HG02973 (cell line): ENCODE data around the gene ZNF614.
"Not testable (repeated sequence)": the region's sequence is repeated elsewhere in the genome, so short reads cannot be mapped to it uniquely, and the experiment has no call there.

Experiments
- ATAC-seq: cut with Tn5 transposase; IDR thresholded peaks from one replicate; pipeline ENCODE4 v1.9.1; 2021; ENCODE audit warnings: moderate library complexity; ENCODE audit not compliant: unreplicated experiment

ZNF614 gene

DNA sequence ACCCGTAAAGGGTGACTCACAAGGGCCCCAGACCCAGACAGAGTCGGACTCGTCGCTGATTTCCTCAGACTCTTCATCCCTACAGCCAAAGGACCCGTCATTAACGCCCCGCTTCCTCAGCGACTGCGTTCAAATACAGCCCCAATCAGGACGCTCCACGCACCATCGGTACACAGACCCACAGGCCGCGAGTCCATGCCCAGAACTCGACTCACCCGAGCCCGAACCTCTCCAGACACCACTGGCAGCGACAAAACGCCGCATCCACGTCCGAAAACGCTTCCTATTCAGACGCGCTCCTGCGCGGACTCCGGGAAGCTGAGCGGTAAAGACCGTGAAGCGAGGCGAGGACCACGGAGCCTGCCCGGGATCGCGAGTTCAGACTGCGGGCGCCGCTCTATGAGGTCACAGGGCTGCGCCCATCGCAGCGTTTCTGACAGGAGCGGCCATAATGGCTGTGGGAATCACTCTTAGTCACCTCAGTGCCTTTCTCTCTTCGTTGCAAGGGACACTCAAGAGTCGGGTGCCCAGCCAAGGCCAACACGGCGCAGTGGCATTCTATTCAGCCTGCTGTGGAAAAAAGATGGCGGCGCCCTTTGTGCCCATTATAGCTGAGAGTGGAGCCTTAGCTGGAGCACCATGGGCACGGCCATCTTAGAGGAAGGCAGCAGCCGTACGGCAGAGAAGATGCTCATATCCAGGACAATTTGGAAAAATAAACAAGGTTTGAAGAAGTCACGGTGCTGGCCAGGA is at the start of gene ZNF614:
Gene ZNF614, minus strand, starts transcription at position 353 of the 753 bp plus-strand sequence. CDS start 2,634 bp downstream, outside the sequence.
- peak; percentile 86 for ATAC-seq

DNA sequence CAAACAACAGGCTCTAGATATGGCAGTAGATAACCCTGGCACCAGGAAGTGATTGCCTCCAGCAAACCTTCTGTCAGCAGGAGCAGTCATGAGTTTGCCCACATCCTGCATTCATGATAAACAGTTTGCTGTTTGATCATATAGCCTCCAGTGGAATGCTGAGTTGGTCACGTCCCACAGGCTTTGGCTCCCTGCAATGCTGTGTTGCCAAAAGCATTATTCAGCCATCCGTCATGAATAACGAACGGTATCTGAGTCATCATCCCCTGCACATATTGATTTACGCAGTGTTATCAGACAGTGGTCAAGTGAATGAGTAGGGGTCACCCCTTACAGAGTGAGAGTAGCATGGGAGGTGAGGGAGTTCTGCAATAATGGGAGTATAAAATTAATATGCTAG is 42.3 kb upstream of the ZNF614 start:
- no peak for ATAC-seq

DNA sequence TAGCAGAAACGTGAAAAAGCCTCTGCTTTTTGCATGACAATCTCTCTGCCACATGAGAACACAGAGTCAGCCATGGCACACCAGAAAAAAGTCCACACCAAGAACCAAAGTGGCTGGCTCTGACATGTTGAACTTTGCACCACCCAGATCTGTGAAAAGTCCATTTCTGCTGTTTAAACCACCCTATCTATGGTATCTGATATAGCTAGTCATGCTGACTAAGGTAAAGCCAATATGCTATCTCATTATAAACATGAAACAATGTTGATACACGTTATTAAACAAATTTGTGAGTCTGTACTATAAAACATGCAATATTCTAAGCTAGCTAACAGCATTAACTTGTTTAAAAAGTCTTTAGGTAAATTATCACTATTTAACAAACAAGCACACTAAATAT is 41.5 kb upstream of the ZNF614 start:
- no peak for ATAC-seq

DNA sequence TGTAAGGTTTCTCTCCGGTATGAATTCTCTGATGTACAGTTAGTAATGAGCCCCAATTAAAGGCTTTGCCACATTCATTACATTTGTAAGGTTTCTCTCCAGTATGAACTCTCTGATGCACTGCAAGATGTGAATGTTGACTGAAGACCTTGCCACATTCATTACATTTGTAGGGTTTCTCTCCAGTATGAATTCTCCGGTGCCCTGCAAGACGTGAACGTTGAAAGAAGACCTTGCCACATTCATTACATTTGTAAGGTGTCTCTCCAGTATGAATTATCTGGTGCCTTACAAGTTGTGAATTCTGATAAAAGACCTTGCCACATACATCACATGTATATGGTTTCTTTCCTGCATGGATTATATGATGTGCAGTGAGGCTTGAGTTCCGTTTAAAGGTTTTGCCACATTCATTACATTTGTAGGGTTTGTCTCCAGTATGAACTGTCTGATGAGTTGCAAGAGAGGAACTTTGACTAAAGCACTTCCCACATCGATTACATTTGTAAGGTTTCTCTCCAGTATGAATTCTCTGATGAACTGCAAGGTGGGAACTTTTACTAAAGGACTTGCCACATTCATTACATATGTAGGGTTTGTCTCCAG is 38.2 kb upstream of the ZNF614 start:
- ATAC-seq, result no peak

DNA sequence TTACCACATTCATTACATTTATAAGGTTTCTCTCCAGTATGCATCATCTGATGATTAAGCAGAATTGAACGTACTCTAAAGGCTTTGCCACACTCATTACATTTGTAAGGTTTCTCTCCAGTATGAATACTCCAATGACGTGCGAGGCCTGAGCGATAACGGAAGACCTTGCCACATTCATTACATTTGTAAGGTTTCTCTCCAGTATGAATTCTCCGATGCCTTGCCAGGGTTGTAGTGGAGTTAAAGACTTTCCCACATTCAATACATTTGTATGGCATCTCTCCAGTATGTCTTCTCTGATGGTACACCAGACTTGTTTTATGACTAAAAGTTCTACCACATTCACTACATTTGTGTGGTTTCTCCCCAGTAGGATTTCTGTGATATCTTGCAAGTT is 37.2 kb upstream of the ZNF614 start:
- no peak for ATAC-seq

DNA sequence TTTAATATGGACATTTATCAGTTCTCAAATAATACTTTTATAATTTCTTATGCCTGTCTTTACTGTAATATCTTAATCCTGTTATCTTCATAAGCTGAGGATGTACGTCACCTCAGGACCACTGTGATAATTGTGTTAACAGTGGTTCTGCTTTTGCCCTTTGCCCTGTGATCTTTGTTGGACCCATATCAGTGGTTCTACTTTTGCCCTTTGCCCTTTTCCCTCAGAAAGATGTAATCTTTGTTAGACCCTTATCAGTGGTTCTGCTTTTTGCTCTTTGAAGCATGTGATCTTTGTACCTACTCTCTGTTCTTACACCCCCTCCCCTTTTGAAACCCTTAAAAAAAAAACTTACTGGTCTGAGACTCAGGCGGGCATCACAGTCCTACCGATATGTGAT is 28.3 kb upstream of the ZNF614 start:
- ATAC-seq, result not testable (repeated sequence)

DNA sequence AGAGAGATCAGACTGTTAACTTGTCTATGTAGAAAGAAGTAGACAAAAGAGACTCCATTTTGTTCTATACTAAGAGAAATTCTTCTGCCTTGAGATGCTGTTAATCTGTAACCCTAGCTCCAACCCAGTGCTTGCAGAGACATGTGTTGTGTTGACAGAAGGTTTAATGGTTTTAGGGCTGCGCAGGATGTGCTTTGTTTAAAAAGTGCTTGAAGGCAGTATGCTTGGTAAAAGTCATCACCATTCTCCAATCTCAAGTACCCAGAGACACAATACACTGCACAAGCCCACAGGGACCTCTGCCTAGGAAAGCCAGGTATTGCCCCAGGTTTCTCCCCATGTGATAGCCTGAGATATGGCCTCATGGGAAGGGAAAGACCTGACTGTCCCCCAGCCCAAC is 23.6 kb upstream of the ZNF614 start:
- ATAC-seq, result not testable (repeated sequence)

DNA sequence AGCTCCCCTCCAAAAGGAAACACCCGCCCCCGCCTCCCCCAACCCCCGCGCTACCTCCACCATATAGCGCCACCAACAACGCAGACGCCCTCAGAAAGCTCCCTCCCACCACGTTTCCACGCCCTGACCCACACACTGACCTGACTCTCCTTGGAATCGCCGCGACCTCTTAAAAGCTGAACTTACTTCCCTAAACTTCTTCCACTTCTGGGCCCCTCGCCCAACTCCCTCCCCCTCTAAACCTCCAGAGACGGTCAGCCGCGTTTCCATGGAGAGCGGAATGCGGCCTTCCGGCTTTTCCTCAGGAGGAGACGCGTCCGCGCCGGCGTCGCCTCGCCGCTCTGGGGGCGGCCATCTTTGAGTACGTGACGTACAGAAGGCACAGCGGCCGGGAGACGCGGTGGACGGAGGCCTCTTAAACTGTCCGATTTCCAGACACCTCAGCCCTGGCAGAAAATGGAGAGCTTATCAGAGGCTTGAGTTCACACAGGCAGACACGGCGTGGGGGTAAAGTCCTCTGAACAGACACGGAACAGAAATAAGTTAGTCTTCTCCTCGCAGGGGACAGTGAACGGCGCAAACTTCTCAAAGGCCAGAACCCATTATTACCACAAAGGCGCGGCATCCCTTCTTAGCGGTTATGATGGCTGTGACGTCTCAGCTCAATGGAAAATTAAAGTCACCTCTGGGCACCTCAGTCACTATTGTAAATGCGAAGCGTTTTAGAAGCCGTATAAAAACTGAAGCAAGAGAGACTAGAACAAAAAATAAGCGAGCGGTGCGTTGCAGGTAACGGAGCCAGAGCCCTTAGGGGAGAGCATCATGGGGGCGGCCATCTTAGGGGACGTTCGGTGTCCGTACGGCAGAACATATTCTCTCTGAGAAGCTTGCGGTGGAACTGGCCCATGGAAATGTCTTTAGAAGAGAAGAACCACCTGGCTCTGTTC is 20.6 kb upstream of the ZNF614 start, which contains the start of gene ZNF432:
Gene ZNF432, minus strand, starts transcription at position 284 of the 947 bp plus-strand sequence. CDS start 1,970 bp downstream, outside the sequence.
- peak; percentile 85 for ATAC-seq

DNA sequence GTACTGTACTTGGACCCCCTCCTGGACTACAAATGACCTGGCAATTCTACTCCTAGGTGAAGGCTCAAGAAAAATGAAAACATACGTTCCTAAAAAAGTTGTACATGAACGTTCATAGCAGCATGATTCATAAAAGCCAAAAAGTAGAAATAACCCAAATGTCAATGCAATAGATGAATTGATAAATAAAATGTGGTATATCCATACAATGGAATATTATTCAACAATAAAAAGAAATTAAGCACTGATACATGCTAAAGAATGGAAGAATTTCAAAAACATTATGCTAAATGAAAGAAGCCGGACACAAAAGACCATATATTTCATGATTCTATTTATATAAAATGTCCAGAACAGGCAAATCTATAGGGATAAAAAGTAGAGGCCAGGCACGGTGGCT is 11.0 kb upstream of the ZNF614 start:
- no peak for ATAC-seq

DNA sequence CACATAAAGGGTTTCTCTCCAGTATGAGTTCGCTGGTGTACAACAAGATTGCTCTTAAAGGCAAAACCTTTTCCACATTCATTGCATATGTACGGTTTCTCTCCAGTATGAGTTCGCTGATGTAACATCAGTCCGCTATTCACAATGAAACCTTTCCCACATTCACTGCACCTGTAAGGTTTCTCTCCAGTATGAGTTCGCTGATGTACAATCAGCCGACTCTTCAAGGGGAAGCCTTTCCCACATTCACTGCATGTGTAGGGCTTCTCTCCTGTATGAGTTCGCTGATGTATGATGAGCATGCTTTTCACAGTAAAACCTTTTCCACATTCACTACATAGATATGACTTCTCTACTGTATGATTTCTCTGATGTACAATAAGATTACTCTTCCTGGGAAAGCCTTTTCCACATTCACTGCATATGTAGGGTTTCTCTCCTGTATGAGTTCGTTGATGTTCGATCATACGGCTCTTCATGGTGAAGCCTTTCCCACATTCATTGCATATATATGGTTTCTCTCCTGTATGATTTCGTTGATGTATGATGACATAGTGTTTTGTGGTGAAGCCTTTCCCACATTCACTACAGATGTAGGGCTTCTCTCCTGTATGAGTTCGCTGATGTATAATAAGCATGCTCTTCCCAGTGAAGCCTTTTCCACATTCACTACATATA is 6.0 kb upstream of the ZNF614 start:
- no peak for ATAC-seq

DNA sequence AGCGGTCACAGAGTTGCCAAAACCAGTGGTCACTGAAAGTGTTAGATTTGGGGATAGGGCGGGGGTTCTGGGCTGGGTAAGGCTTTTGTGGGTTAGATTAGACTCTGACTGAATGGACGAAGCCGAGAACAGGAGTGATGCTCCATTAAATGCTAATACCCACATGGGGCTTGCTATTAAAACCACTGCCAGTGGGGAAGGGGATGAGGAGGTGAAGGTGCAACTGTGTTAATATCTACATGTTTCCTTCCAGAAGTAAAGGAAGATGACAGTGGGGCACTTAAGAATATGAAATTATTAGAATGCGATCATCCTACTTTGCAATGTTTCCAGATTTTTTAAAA is 573 bp upstream of the ZNF614 start:
- peak; percentile 15 for ATAC-seq

DNA sequence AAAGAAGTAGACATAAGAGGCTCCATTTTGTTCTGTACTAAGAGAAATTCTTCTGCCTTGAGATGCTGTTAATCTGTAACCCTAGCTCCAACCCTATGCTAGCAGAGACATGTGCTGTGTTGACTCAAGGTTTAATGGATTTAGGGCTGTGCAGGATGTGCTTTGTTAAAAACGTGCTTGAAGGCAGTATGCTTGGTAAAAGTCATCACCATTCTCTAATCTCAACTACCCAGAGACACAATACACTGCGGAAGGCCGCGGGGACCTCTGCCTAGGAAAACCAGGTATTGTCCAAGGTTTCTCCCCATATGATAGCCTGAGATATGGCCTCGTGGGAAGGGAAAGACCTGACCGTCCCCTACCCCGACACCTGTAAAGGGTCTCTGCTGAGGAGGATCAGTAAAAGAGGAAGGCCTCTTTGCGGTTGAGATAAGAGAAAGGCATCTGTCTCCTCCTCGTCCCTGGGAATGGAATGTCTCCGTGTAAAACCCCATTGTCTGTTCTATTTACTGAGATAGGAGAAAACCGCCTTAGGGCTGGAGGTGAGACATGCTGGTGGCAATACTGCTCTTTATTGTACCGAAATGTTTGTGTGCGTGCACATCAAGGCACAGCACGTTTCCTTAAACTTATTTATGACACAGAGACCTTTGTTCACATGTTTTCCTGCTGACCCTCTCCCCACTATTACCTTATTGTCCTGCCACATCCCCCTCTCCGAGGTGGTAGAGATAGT is 1.8 kb downstream of the ZNF614 start:
- ATAC-seq, result not testable (repeated sequence)

DNA sequence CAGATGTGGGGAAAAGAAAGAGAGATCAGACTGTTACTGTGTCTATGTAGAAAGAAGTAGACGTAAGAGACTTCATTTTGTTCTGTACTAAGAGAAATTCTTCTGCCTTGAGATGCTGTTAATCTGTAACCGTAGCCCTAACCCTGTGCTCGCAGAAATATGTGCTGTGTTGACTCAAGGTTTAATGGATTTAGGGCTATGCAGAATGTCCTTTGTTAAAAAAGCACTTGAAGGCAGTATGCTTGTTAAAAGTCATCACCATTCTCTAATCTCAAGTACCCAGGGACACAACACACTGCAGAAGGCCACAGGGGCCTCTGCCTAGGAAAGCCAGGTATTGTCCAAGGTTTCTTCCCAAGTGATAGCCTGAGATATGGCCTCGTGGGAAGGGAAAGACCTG is 3.7 kb downstream of the ZNF614 start:
- not testable (repeated sequence) for ATAC-seq

DNA sequence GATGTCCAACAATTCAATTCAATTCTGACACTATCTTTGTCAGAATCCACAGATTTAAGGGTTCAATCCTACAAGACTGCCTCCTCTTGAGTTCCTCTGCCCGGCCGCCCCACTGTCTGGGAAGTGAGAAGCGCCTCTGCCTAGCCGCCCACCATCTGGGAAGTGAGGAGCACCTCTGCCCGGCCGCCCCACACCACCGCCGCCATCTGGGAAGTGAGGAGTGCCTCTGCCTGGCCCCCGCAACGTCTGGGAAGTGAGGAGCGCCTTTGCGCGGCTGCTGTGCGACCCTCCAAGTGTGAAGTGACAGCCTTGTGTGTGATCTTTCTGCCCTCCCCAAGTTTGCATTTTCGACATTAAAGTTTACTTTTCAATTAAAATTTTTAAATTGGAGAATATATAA is 6.0 kb downstream of the ZNF614 start:
- ATAC-seq, result no peak

DNA sequence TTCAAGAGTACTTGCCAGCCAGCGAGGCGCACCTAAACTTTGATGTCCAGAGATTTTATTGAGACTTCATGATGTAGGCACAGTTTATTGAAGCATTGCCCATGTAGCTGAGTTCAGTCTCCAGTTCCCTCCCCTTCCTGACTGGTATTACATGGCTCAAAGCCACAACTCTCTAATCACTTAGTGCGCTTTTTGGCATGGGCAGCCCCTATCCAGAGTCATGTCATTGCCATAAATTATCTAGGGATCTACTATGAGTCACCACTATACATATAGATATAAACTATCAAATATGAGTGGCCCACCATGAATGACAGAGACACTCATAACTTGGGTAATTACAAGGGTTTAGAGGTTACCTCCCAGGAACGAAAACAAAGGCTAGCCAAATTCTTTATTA is 7.7 kb downstream of the ZNF614 start:
- no peak for ATAC-seq

DNA sequence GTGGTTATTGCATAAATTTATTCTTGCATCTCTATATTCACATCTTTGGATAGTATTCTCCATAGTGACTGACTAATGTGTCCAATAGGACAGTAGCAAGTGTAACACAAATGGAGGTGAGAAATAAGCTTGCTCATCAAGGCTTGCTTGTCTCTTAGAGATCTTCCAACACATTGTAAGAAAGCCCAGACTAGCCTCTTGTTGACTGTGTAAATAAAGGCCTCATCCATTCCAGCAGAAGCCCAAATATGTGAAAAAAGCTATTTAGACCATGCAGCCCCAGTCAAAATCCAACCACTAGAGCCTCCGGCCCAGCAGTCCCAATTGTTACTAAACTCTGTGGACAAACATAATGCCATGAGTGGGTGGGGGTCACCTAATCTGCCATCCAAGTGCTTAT is 17.5 kb downstream of the ZNF614 start:
- ATAC-seq, result no peak

DNA sequence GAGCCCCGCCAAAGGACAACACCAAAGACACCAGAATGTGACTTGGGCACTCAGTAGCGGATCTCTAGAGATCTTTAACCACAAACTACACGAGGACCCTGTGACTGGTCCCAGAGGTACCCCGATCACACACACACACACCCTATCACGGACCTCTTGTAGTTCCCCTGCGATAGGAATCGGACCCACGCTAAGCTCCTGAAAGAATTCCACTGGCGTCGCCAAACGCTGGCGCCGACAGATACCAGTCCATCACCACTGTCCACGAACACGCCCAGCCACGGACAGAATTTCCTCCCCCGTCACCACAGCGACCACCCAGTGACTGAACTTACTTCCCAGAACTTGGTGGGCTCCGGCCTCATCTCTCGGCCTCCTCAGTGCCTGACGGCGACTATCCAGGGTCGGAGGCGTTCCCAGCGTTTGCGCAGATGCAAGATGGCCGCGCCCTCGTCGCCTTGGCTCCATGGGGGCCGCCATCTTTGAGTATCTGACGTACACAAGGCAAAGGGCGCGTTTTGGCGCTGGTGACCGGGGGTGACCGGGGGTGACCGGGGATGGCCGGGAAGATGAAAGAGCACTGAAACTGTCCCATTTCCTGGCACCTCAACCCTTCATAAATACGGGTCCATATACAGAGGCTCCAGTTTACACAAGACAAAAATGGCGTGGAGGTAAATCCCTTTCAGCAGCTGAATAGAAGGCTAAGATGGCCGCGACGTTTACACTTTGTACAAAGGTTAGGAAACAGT is 20.2 kb downstream of the ZNF614 start, which contains the start of gene ZNF615:
Gene ZNF615, minus strand, starts transcription at position 406 of the 752 bp plus-strand sequence. CDS start 4,500 bp downstream, outside the sequence.
- peak; percentile 78 for ATAC-seq

DNA sequence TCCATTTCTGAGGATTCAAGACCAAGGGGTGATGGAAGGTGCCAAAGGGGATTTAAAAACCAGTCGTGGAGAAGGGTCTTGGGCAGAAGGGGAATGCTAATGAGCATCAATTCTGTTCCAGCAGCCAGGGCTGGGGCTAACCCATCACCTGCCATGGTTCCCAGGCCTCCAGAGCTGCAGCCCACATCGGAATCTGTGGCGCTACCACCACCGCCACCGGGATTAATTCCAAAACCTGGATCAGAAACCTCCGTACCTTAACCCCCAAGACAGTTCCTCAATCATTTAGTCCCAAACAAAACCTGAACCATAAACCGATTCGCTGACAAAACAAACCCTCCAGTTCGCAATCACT is 20.8 kb downstream of the ZNF614 start:
- ATAC-seq, result no peak

DNA sequence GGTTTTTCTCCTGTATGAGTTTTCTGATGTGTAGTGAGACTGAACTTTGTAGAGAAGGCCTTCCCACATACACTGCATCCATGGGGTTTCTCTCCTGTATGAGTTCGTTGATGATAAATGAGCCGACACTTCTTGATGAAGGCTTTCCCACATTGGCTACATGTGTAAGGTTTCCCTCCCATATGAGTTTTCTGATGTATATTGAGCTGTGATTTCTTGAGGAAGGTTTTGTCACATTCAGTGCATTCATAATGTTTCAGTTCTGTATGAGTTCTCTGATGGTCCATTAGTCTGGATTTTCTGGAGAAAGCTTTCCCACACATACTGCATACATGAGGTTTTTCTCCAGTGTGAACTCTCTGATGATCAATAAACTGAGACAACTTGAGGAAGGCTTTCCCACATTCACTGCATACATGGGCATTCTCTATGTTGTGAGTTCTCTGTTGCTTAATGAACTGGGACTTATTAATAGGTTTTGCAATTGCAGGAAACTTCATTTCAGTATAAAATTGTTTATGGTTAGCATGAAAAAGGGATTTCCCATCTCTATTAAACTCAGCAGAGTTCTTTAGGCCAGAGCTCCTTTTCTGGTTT is 34.0 kb downstream of the ZNF614 start:
- ATAC-seq, result no peak
